A549 (cell line): Measurements from ENCODE around the gene ARHGEF3. TPM values are rescaled to one million over a fixed set of nuclear protein-coding genes. Genes with fewer than 3 reads are reported as not detected.

ENCODE experiments used
- ATAC-seq, 2 experiments: fragments of 200-7000 bp in 1 of 2; fragments of >200 bp in 1 of 2; cut with Nextera tagmentation in 1 of 2; cut with Tn5 transposase in 1 of 2; 3 replicates each; pipeline versions ENCODE4 v1.8.0 to v1.9.1; 2018 to 2020; ENCODE audit warnings: mild to moderate bottlenecking in 1 of 2, moderate library complexity in 1 of 2
- CTCF ChIA-PET: fragments of 300-600 bp; sonication (Branson Sonifier 250); formaldehyde crosslinking; extraction: SDS; loops from one replicate; lab custom pipeline; 2021; ENCODE audit warnings: antibody characterized with exemption, inconsistent platforms; lab: Yijun Ruan, JAX
- POLR2A ChIA-PET: fragments of 350-600 bp; formaldehyde crosslinking; extraction: SDS; loops from one replicate; lab custom pipeline; 2021; ENCODE audit warnings: antibody characterized with exemption, inconsistent platforms; lab: Yijun Ruan, JAX
- DNase-seq, 2 experiments: peaks; one replicate each; pipeline versions ENCODE4 v3.0.0 to v3.0.0-alpha.2; 2011 to 2016; ENCODE audit warnings: low read depth in 1 of 2, low spot score in 1 of 2
- FAIRE-seq: peaks from 2 replicates; lab custom pipeline; 2011; peaks lifted over from hg19 to GRCh38; lab: Jason Lieb, UNC
- H3K27ac ChIP-seq, 2 experiments: fragments of >200 bp; sonication (Bioruptor Twin); formaldehyde crosslinking; 3 replicates each; pipeline ENCODE4 v1.5.1; 2016 to 2017
- H3K4me1 ChIP-seq: fragments of >200 bp; sonication (Bioruptor Twin); formaldehyde crosslinking; 3 replicates; pipeline ENCODE4 v1.6.1; 2016
- H3K4me2 ChIP-seq: fragments of >200 bp; sonication (Bioruptor Twin); formaldehyde crosslinking; 3 replicates; pipeline ENCODE4 v1.6.1; 2016
- H3K4me3 ChIP-seq: fragments of >200 bp; sonication (Bioruptor Twin); formaldehyde crosslinking; 3 replicates; pipeline ENCODE4 v1.5.1; 2016
- H3K9me3 ChIP-seq: fragments of >200 bp; sonication (Bioruptor Twin); formaldehyde crosslinking; 3 replicates; pipeline ENCODE4 v1.6.1; 2016
- EHMT2 ChIP-seq: fragments of 200-600 bp; sonication (generic); IDR thresholded peaks from 2 replicates; pipeline ENCODE4 v1.6.1; 2016; ENCODE audit warnings: antibody characterized with exemption, low read depth, mild to moderate bottlenecking, moderate library complexity
- EP300 ChIP-seq, 2 experiments: fragments of >200 bp; sonication (Bioruptor Twin); formaldehyde crosslinking; IDR thresholded peaks; 2 replicates in 1 of 2; 3 replicates in 1 of 2; pipeline ENCODE4 v1.6.1; 2016 to 2017
- ESRRA ChIP-seq: fragments of 150-350 bp; IDR thresholded peaks from 2 replicates; pipeline ENCODE4 v1.6.1; 2014; ENCODE audit warnings: mild to moderate bottlenecking, low read length, borderline replicate concordance
- FOXS1 ChIP-seq: fragments of 250-450 bp; sonication (Bioruptor Pico); IDR thresholded peaks from 2 replicates; pipeline ENCODE4 v1.5.0; 2020; ENCODE audit warnings: mild to moderate bottlenecking, moderate library complexity
- GATA3 ChIP-seq: IDR thresholded peaks from 2 replicates; pipeline ENCODE4 v1.6.1; 2012; ENCODE audit warnings: borderline replicate concordance
- HEYL ChIP-seq: fragments of 250-450 bp; sonication (Bioruptor Pico); IDR thresholded peaks from 2 replicates; pipeline ENCODE4 v1.8.0; 2021; ENCODE audit warnings: mild to moderate bottlenecking, moderate library complexity
- HOXA7 ChIP-seq: fragments of 250-450 bp; sonication (Bioruptor Pico); IDR thresholded peaks from 2 replicates; pipeline ENCODE4 v1.5.0; 2020; ENCODE audit warnings: mild to moderate bottlenecking, moderate library complexity
- HOXB13 ChIP-seq: fragments of 250-450 bp; sonication (Bioruptor Pico); IDR thresholded peaks from 2 replicates; pipeline ENCODE4 v1.5.0; 2020; ENCODE audit warnings: low read depth, mild to moderate bottlenecking, moderate library complexity
- HOXB5 ChIP-seq: fragments of 250-450 bp; sonication (Bioruptor Pico); IDR thresholded peaks from 2 replicates; pipeline ENCODE4 v1.5.0; 2020; ENCODE audit warnings: mild to moderate bottlenecking, moderate library complexity
- JUN ChIP-seq, 2 experiments: fragments of >200 bp; sonication (Bioruptor Twin); formaldehyde crosslinking; IDR thresholded peaks; 2 replicates in 1 of 2; 3 replicates in 1 of 2; pipeline ENCODE4 v1.6.1; 2016 to 2017
- KDM5A ChIP-seq: fragments of 200-600 bp; sonication (generic); IDR thresholded peaks from 2 replicates; pipeline ENCODE4 v1.6.1; 2016; ENCODE audit warnings: antibody characterized with exemption, mild to moderate bottlenecking
- MYC ChIP-seq: IDR thresholded peaks from 2 replicates; pipeline ENCODE4 v1.6.1; 2012; ENCODE audit warnings: mild to moderate bottlenecking, inconsistent platforms, low read length, improper control_type of control experiment, borderline replicate concordance
- PHF8 ChIP-seq: fragments of 200-600 bp; sonication (generic); IDR thresholded peaks from 2 replicates; pipeline ENCODE4 v1.6.1; 2016; ENCODE audit warnings: low read depth, mild to moderate bottlenecking, antibody characterized with exemption, moderate library complexity, borderline replicate concordance
- RAD21 ChIP-seq, 2 experiments: fragments of >200 bp in 1 of 2; sonication (Bioruptor Twin) in 1 of 2; formaldehyde crosslinking in 1 of 2; IDR thresholded peaks in 1 of 2; conservative IDR thresholded peaks in 1 of 2; 2 replicates in 1 of 2; 3 replicates in 1 of 2; pipeline ENCODE4 v1.6.1; 2012 to 2018; ENCODE audit warnings: inconsistent platforms in 1 of 2
- RCOR1 ChIP-seq: fragments of 150-350 bp; IDR thresholded peaks from 2 replicates; pipeline ENCODE4 v1.6.1; 2014; ENCODE audit warnings: antibody characterized with exemption, low read length, low read depth
- RFX5 ChIP-seq: fragments of 450-650 bp; IDR thresholded peaks from 2 replicates; pipeline ENCODE4 v1.7.1; 2014; ENCODE audit warnings: antibody characterized with exemption, mild to moderate bottlenecking, moderate library complexity
- TFCP2L1 ChIP-seq: fragments of 250-450 bp; sonication (Bioruptor Pico); IDR thresholded peaks from 2 replicates; pipeline ENCODE4 v1.5.0; 2021; ENCODE audit warnings: mild to moderate bottlenecking
- WGBS: methylation state at CpG from one replicate; pipeline ENCODE4 v1.1.6; 2017; ENCODE audit errors: missing lambda C conversion rate; 5-methylcytosine and 5-hydroxymethylcytosine counted together
- polyA plus RNA-seq, 4 experiments: library from polyadenylated mRNA; depleted of rRNA in 3 of 4; stranded (reverse); fragments of >200 nt; fragmentation: RNase III in 1 of 4; extraction: RNeasy Plus Mini Kit Qiagen cat#74134 plus additional on column Dnase treatment in 1 of 4; gene quantifications; 2 replicates in 3 of 4; 3 replicates in 1 of 4; pipeline ENCODE4 v1.2.3, GENCODE V29; 2011 to 2017
- TF ChIP-seq, protein P1 (sequence below): fragments of >200 bp; sonication (Bioruptor Twin); formaldehyde crosslinking; IDR thresholded peaks from 3 replicates; pipeline ENCODE4 v1.6.1; 2016
- TF ChIP-seq, protein P2 (sequence below): fragments of 150-350 bp; IDR thresholded peaks from 2 replicates; pipeline ENCODE4 v1.6.1; 2014; ENCODE audit warnings: low read depth, mild to moderate bottlenecking, low read length
- TF ChIP-seq, protein P3 (sequence below): IDR thresholded peaks from 2 replicates; pipeline ENCODE4 v1.6.1; 2012

Gene ARHGEF3
- polyA plus RNA-seq, 2 of the 4 experiments (the other 2 are of a cell fraction) = 7.3 to 10.6 TPM

DNA sequence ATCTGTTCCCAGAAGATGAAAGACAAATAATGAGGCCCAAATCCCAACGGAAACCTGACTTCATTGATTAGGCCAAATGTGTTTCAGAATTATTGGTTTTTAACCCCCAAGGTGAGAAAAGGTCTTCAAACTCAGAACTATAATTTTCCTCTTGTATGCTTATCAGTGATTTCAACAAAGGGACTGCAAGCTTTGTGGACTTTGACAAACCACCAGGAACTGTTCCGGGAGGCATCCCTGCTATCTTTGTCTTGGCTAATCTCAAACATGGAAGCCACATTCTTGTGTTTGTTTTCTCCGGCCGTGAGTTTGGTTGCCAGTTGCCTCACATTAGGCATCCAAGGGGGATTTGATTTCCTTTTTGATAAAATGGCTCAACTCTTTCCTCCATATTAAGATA is 19.5 kb downstream of the ARHGEF3 start:
- H3K27ac ChIP-seq = no peak overlapping the region
- FAIRE-seq = no peak

DNA sequence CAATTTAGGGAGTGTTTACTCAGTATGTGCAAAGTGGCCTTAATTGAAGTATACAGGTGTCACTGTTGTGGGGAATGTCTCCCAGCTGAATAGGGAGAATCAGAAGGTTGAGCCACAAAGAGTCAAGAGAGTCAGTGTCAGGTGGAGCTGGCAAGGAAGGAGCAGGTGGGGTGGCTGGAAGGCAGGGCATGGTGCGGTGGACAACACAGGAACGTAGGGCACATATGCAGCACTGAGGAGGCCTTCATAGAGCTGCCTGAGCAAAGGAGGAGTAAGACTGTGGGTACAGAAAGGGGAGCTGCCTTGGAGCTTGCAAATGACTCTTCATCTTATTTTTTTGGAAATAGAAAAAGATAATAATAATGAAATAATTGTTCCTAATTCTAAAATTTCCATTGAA is 20.0 kb downstream of the ARHGEF3 start:
- ChIA-PET POLR2A (no interaction called here), CTCF (interaction anchor here (0.6 to 1.7 kb wide), 5 partner anchors 11 to 214 kb away, joined by 3 to 13 read pairs (median 5); no protein-coding TSS in a partner anchor)
- FAIRE-seq = no peak
- H3K9me3 ChIP-seq = no peaks in the 10 kb centered on the region
- no peak for TF ChIP-seq RAD21 (conservative IDR thresholded peaks at IDR 0.05 in 1 of 2, IDR thresholded peaks at IDR 0.05 in 1 of 2)
- no peak for TF ChIP-seq FOXS1 (CRISPR knock-in tag)
- TF ChIP-seq, protein P1, sequence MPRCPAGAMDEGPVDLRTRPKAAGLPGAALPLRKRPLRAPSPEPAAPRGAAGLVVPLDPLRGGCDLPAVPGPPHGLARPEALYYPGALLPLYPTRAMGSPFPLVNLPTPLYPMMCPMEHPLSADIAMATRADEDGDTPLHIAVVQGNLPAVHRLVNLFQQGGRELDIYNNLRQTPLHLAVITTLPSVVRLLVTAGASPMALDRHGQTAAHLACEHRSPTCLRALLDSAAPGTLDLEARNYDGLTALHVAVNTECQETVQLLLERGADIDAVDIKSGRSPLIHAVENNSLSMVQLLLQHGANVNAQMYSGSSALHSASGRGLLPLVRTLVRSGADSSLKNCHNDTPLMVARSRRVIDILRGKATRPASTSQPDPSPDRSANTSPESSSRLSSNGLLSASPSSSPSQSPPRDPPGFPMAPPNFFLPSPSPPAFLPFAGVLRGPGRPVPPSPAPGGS = no peak
- no peak for TF ChIP-seq RCOR1
- H3K4me3 ChIP-seq = no peak overlapping the region
- 100% methylated on average over 2 of the region's 2 CpGs for WGBS
- H3K27ac ChIP-seq = no peak overlapping the region
- no peak for DNase-seq
- no peak for ATAC-seq
- peaks cover 30% of the 10 kb centered on the region for H3K4me1 ChIP-seq
- no peak overlapping the region for H3K4me2 ChIP-seq

More for the DNA sequence above, 19.5 kb downstream of the ARHGEF3 start:
- TF ChIP-seq, protein P2, sequence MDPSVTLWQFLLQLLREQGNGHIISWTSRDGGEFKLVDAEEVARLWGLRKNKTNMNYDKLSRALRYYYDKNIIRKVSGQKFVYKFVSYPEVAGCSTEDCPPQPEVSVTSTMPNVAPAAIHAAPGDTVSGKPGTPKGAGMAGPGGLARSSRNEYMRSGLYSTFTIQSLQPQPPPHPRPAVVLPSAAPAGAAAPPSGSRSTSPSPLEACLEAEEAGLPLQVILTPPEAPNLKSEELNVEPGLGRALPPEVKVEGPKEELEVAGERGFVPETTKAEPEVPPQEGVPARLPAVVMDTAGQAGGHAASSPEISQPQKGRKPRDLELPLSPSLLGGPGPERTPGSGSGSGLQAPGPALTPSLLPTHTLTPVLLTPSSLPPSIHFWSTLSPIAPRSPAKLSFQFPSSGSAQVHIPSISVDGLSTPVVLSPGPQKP = no peak
- TF ChIP-seq PHF8 = no peak
- TF ChIP-seq HEYL (CRISPR knock-in tag) = no peak
- TF ChIP-seq, protein P1 = no peak
- TF ChIP-seq, protein P3, sequence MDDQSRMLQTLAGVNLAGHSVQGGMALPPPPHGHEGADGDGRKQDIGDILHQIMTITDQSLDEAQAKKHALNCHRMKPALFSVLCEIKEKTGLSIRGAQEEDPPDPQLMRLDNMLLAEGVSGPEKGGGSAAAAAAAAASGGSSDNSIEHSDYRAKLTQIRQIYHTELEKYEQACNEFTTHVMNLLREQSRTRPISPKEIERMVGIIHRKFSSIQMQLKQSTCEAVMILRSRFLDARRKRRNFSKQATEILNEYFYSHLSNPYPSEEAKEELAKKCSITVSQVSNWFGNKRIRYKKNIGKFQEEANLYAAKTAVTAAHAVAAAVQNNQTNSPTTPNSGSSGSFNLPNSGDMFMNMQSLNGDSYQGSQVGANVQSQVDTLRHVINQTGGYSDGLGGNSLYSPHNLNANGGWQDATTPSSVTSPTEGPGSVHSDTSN = no peak
- no peak for TF ChIP-seq HOXB13 (CRISPR knock-in tag)
- no peak for TF ChIP-seq RFX5
- no peak for TF ChIP-seq KDM5A
- no peak for TF ChIP-seq HOXA7 (CRISPR knock-in tag)
- no peak for TF ChIP-seq MYC
- TF ChIP-seq EP300 (IDR thresholded peaks at IDR 0.05) = no peak
- TF ChIP-seq JUN (IDR thresholded peaks at IDR 0.05) = no peak
- TF ChIP-seq FOXS1 (CRISPR knock-in tag) = no peak
- TF ChIP-seq EHMT2 = no peak
- no peak for TF ChIP-seq ESRRA
- TF ChIP-seq GATA3 = no peak
- TF ChIP-seq TFCP2L1 (CRISPR knock-in tag) = no peak
- no peak for TF ChIP-seq HOXB5 (CRISPR knock-in tag)
- CTCF ChIA-PET = interaction anchor here (0.6 to 1.7 kb wide), 5 partner anchors 12 to 213 kb away, joined by 3 to 13 read pairs (median 5); no protein-coding TSS in a partner anchor
- no peak for DNase-seq
- H3K9me3 ChIP-seq = no peaks in the 10 kb centered on the region
- peaks cover 30% of the 10 kb centered on the region for H3K4me1 ChIP-seq
- no peak overlapping the region for H3K4me3 ChIP-seq
- WGBS = 59% methylated on average over 4 of the region's 4 CpGs
- H3K4me2 ChIP-seq = peak overlapping the region; percentile 67
- POLR2A ChIA-PET = no interaction called here
- ATAC-seq = no peak
